Body of pancreas (tissue), 4 donors: Measurements from ENCODE around the gene KIAA0586.

Experiments used
- CTCF ChIP-seq, 7 experiments: fragments of 450-650 bp in 4 of 7; fragments of 200-600 bp in 3 of 7; sonication (generic) in 3 of 7; IDR thresholded peaks; one replicate each; pipeline ENCODE4 v1.5.1; 2016 to 2019; ENCODE audit warnings: antibody characterized with exemption in 7 of 7
- POLR2A ChIP-seq, 3 donors: fragments of 450-650 bp; IDR thresholded peaks; one replicate each; pipeline ENCODE4 v1.6.1; 2016; ENCODE audit warnings: antibody characterized with exemption in 3 of 3, mild to moderate bottlenecking in 2 of 3

- TF ChIP-seq CTCF (IDR thresholded peaks at IDR 0.05) (no peak), POLR2A (IDR thresholded peaks at IDR 0.05) (no peak)
Measured at GRCh38 chr14:58414845-58415244, 12.7 kb upstream of the KIAA0586 start.
